Tibial nerve (tissue), 4 donors: ENCODE results near the gene NLN.

Experiments used
- CTCF ChIP-seq, 5 experiments: fragments of 200-600 bp in 3 of 5; fragments of 450-650 bp in 2 of 5; sonication (generic) in 3 of 5; IDR thresholded peaks; one replicate each; pipeline ENCODE4 v1.5.1; 2016 to 2019; ENCODE audit warnings: antibody characterized with exemption in 5 of 5, mild to moderate bottlenecking in 3 of 5, moderate library complexity in 2 of 5
- EP300 ChIP-seq, 2 donors: sonication (generic); formaldehyde crosslinking; IDR thresholded peaks; one replicate each; pipeline ENCODE4 v1.6.1; 2017; ENCODE audit warnings: antibody characterized with exemption in 2 of 2, mild to moderate bottlenecking in 1 of 2

- TF ChIP-seq CTCF (IDR thresholded peaks at IDR 0.05) (no peak), EP300 (IDR thresholded peaks at IDR 0.05) (no peak)
These were observed 28.0 kb downstream of the NLN start for GRCh38 chr5:65749956-65750355.
